Esophagus muscularis mucosa (tissue), 4 donors: ENCODE measurements around the gene HPD.

Experiments used
- EP300 ChIP-seq: sonication (generic); formaldehyde crosslinking; IDR thresholded peaks from one replicate; pipeline ENCODE4 v1.6.1; 2017; ENCODE audit warnings: antibody characterized with exemption
- POLR2A ChIP-seq: fragments of 450-650 bp; IDR thresholded peaks from one replicate; pipeline ENCODE4 v1.6.1; 2017; ENCODE audit warnings: antibody characterized with exemption, moderate library complexity, mild to moderate bottlenecking, low read depth
- POLR2AphosphoS5 ChIP-seq, 2 donors: sonication (generic); formaldehyde crosslinking; IDR thresholded peaks; one replicate each; pipeline ENCODE4 v1.6.1; 2017; ENCODE audit warnings: antibody characterized with exemption in 2 of 2
- TF ChIP-seq, protein P1 (sequence below), 3 experiments: fragments of 200-600 bp in 2 of 3; fragments of 450-650 bp in 1 of 3; sonication (generic) in 2 of 3; IDR thresholded peaks; one replicate each; pipeline ENCODE4 v1.5.1; 2017 to 2019; ENCODE audit warnings: antibody characterized with exemption in 3 of 3, mild to moderate bottlenecking in 2 of 3, moderate library complexity in 1 of 3

DNA sequence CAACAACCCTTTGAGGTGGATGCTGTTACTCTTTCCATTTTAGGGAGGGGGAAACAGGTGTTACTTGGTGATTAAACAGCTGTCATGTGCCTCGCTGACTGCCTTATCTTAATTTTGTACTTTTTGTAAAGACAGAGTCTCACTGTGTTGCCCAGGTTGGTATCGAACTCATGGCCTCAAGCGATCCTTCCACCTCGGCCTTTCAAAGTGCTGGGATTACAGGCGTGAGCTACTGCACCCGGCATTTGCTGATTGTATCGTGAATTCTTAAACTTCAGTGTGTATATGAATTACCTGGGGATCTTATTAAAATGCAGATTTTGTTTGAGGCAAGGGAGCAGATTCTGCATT lies 30.6 kb upstream of the HPD start:
- TF ChIP-seq, protein P1, sequence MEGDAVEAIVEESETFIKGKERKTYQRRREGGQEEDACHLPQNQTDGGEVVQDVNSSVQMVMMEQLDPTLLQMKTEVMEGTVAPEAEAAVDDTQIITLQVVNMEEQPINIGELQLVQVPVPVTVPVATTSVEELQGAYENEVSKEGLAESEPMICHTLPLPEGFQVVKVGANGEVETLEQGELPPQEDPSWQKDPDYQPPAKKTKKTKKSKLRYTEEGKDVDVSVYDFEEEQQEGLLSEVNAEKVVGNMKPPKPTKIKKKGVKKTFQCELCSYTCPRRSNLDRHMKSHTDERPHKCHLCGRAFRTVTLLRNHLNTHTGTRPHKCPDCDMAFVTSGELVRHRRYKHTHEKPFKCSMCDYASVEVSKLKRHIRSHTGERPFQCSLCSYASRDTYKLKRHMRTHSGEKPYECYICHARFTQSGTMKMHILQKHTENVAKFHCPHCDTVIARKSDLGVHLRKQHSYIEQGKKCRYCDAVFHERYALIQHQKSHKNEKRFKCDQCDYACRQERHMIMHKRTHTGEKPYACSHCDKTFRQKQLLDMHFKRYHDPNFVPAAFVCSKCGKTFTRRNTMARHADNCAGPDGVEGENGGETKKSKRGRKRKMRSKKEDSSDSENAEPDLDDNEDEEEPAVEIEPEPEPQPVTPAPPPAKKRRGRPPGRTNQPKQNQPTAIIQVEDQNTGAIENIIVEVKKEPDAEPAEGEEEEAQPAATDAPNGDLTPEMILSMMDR (IDR thresholded peaks at IDR 0.05) = no peak
- no peak for TF ChIP-seq POLR2AphosphoS5 (IDR thresholded peaks at IDR 0.05)
- no peak for TF ChIP-seq EP300
- no peak for TF ChIP-seq POLR2A
